Fibroblast of skin of back (primary cell): ENCODE data around the gene TMC8.
A peak's percentile ranks its signal among the peaks of the same experiment; 100 is the strongest.

Experiments
- DNase-seq: peaks from one replicate; pipeline ENCODE4 v3.0.0-alpha.2; 2013

TMC8 gene

DNA sequence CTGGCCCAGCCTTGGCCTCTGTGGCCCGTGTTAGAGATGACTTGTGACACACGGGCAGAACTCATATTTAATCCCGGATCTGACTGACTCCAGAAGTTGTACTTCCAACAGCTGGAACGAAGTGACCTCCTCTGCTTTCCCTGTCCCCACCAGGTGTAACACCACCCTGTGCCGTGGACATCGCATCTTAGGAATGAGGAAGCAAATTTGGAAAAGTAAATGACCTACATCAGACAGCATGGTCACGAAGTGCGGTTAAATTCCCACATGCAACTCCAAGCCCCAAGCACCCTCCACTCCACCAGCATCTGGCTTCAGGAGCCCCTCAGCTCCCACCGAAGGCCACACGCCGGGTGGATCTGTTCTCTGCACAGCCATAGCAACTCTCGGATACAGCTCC, 53.3 kb downstream of the TMC8 start:
- DNase-seq = no peak

DNA sequence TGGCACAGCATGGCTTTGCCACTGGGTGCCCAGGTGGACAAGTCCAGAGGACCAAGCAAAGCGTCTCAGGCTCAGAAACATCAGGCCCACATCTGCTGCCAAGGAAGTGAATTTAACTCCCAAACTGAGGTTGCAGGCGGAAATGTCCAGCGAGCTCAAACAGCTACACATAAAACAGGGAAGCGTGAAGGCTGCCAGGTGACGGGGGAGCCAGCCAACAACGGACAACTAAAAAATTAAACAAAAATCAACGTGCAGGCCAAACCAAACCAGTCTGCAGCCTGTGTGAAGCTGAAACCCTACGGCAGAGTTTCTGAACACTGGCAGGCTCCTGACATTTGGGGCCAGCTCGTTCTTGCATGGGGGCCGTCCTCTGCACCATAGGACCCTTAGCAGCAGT, 53.8 kb downstream of the TMC8 start:
- DNase-seq = no peak

- DNase-seq = no peak
Observed at GRCh38 chr17:78184868-78185267, 54.3 kb downstream of the TMC8 start.

DNA sequence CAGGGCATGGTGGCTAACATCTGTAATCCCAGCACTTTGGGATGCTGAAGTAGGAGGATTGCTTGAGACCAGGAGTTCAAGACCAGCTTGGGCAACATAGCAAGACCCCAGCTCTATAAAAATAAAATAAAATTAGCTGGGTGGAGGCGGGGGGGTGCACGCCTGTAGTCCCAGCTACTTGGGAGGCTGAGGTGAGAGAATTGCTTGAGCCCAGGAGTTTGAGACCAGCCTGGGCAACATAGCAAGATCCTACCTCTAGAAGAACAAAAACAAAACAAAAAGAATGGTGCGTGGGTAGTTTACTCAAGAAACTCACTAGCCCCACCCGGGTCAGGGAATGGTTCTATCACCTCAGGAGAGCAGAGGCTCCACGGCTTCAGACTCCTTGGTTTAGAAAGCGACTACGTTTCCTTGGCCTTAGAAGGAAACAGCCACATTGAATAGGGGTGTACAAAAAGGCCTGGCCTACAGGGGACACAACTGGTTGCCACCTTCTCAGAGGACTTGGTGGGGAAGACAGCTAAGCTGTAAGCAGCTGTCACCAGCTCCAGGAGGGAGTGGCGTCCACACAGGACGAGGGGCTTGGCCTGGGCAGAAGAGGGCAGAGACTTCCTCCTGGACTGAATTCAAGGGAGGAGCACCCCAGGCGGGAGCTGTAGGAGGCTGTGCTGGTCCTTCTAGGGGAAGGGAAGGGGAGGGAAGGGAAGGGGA, 55.6 kb downstream of the TMC8 start:
- peak; percentile 67 for DNase-seq

DNA sequence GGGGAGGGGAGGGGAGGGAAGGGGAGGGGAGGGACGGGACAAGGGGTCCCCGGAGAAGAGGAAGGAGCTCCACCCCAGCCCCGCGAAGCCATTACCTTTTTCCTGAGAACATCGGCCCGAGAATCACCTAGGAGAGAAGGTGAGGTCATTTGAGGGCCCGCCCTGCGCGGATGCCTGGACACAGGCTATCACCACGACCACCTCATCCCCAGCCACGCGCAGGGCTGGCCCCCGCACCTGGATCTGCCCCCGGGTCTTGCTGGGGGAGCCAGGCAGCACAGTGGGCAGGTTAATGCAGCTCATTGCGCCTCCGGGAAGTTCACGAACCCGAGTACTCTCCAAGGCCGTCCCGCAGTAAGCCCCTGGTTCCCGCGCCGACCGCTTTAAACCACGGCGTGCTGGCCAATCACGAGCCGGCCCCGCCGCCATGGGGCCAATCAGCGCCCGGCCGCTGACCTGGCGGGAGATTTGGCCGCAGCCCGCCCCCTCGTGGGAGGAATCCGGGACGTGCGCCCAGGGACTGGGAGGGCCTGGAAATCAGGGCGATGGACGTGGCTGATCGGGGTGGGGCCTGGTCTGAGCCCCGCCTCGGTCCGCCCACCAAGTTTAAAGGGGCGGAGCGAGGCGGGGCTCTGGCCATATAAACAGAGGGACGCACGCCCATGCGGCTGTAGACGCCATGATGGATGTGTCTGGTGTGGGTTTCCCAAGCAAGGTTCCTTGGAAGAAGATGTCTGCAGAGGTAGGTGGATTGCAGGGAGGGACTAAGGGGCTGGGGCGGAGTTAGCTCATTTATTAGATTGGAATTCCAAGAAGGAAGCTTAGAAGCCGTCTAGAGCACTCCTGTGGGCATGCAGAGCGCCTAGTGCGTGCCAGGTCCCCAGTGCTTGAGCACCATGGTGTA, 56.4 kb downstream of the TMC8 start, which contains the start of the genes AFMID and TK1:
TSS of gene AFMID (plus strand) at position 671 of the 904 bp plus-strand sequence. CDS start at position 680, 9 bp downstream.
TSS of gene TK1 (minus strand) at position 361 of the 904 bp plus-strand sequence. CDS start at position 303, 58 bp downstream.
- DNase-seq = peak; percentile 95
